Gastroesophageal sphincter (tissue), 3 donors: ENCODE results near the gene AADACL2.

Source experiments
- EP300 ChIP-seq: sonication (generic); formaldehyde crosslinking; IDR thresholded peaks from one replicate; pipeline ENCODE4 v1.6.1; 2017; ENCODE audit warnings: antibody characterized with exemption, mild to moderate bottlenecking
- POLR2A ChIP-seq, 2 donors: fragments of 450-650 bp; IDR thresholded peaks; one replicate each; pipeline ENCODE4 v1.6.1; 2017; ENCODE audit warnings: antibody characterized with exemption in 2 of 2, mild to moderate bottlenecking in 2 of 2, moderate library complexity in 1 of 2
- POLR2AphosphoS5 ChIP-seq: sonication (generic); formaldehyde crosslinking; IDR thresholded peaks from one replicate; pipeline ENCODE4 v1.6.1; 2017; ENCODE audit warnings: antibody characterized with exemption
- TF ChIP-seq, protein P1 (sequence below), 4 experiments: fragments of 200-600 bp in 2 of 4; fragments of 450-650 bp in 2 of 4; sonication (generic) in 1 of 4; IDR thresholded peaks; one replicate each; pipeline ENCODE4 v1.5.1; 2017 to 2019; ENCODE audit warnings: antibody characterized with exemption in 4 of 4, mild to moderate bottlenecking in 2 of 4, moderate library complexity in 2 of 4

GRCh38 chr3:151688571-151688970 is 45.2 kb upstream of the AADACL2 start:
- TF ChIP-seq POLR2A (IDR thresholded peaks at IDR 0.05) (no peak), POLR2AphosphoS5 (no peak), EP300 (no peak)
- TF ChIP-seq, protein P1, sequence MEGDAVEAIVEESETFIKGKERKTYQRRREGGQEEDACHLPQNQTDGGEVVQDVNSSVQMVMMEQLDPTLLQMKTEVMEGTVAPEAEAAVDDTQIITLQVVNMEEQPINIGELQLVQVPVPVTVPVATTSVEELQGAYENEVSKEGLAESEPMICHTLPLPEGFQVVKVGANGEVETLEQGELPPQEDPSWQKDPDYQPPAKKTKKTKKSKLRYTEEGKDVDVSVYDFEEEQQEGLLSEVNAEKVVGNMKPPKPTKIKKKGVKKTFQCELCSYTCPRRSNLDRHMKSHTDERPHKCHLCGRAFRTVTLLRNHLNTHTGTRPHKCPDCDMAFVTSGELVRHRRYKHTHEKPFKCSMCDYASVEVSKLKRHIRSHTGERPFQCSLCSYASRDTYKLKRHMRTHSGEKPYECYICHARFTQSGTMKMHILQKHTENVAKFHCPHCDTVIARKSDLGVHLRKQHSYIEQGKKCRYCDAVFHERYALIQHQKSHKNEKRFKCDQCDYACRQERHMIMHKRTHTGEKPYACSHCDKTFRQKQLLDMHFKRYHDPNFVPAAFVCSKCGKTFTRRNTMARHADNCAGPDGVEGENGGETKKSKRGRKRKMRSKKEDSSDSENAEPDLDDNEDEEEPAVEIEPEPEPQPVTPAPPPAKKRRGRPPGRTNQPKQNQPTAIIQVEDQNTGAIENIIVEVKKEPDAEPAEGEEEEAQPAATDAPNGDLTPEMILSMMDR (IDR thresholded peaks at IDR 0.05), result no peak
